WI38 (cell line): ENCODE results near the gene ERH.

Experiments
- H3K4me3 ChIP-seq: 2 replicates; pipeline ENCODE4 v1.5.1; 2011; ENCODE audit warnings: low read depth, mild to moderate bottlenecking, control low read depth, low read length
- TF ChIP-seq, protein P1 (sequence below): IDR thresholded peaks from 2 replicates; pipeline ENCODE4 v1.5.1; 2012; ENCODE audit warnings: low read depth, mild to moderate bottlenecking, control low read depth, low read length

Gene ERH

DNA sequence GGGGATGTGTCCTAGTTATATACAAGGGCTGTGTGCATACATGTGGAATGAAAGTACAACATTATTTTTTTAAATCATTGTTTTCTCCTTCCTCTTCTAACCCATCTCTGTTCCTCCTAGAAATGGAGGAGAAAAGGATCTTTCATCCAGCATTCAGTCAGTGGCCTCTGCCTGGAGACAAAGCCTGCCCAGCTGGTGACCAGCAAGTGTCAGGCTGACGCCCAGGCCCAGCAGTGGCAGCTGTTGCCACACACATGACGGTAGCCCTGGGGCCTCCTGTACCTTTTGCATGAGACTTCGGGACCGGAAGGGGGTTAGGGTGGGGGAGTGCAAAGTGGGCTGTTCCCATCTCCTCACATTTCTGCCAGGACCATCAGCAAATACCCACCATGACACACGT is 46.2 kb downstream of the ERH start:
- H3K4me3 ChIP-seq, result no peak overlapping the region
- TF ChIP-seq, protein P1, sequence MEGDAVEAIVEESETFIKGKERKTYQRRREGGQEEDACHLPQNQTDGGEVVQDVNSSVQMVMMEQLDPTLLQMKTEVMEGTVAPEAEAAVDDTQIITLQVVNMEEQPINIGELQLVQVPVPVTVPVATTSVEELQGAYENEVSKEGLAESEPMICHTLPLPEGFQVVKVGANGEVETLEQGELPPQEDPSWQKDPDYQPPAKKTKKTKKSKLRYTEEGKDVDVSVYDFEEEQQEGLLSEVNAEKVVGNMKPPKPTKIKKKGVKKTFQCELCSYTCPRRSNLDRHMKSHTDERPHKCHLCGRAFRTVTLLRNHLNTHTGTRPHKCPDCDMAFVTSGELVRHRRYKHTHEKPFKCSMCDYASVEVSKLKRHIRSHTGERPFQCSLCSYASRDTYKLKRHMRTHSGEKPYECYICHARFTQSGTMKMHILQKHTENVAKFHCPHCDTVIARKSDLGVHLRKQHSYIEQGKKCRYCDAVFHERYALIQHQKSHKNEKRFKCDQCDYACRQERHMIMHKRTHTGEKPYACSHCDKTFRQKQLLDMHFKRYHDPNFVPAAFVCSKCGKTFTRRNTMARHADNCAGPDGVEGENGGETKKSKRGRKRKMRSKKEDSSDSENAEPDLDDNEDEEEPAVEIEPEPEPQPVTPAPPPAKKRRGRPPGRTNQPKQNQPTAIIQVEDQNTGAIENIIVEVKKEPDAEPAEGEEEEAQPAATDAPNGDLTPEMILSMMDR, result no peak

DNA sequence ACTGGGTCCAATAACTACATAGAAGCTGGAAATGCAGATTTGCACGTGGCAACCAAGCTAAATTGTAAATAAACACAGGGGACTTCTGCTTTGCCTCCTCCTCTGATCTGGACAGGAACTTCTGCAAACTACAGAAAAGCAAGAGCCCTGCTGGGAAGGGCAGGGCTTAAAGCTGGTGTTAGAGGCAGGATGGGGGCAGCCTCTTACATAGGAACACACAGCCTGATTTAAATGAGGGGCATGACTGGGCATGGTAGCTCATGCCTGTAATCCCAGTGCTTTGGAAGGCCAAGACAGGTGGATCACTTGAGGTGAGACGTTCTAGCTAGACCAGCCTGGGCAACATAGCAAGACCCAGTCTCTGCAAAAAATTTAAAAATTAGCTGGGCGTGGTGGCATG is 46.7 kb downstream of the ERH start:
- H3K4me3 ChIP-seq, result no peak overlapping the region
- TF ChIP-seq, protein P1, result no peak

DNA sequence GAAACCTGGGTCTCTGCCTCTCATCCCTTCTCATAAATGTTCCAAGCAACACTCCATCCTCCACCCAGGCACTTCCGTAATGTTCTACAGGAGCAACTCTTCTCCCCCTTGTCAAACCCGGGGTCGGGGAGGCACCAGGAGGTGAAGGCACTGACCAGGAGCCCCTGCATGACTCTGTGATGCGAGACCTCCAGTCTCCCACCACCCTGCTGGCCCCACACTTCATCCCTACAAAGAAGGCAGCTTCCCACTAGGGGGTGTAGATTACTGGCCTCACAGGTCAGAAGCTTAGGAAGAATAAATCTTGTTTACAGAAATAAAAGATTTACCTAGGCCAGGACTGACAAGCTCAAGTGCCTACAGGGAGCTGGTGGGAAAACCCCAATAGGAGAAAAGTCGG is 47.2 kb downstream of the ERH start:
- TF ChIP-seq, protein P1, result no peak
- no peak overlapping the region for H3K4me3 ChIP-seq

DNA sequence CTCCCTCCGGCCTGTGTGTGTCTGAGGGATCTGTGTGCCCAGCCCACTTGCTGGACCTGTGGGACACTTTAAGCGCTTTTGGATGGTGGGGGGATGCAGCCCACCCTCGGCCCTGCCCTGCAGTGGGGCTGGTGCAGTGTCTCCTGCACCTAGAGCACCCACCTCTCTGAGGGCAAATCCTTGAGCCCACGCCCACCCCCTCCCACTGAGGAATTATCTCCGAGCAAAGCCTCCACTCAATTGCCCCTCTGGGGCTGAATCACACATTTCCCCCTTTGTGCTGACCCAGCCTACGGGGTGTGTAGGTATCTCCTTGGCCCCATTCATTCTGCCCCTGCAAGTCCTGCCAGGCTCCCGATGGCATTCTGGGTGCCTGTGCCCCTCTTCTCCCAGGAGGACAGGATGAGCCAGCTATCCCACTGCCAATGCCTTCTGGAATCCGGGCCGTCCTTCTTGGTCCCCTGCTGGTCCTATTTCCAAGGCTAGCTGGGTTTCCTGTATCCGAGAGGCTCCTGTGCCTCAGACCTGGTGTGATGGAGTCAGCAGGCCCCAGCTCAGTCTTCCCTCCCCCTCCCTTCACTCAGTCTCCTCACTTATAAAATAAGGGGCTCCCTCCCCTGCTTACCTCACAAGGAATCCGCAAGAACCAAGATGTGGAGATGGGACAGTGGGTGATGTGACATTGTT is 48.9 kb downstream of the ERH start:
- no peak overlapping the region for H3K4me3 ChIP-seq
- TF ChIP-seq, protein P1, result no peak

DNA sequence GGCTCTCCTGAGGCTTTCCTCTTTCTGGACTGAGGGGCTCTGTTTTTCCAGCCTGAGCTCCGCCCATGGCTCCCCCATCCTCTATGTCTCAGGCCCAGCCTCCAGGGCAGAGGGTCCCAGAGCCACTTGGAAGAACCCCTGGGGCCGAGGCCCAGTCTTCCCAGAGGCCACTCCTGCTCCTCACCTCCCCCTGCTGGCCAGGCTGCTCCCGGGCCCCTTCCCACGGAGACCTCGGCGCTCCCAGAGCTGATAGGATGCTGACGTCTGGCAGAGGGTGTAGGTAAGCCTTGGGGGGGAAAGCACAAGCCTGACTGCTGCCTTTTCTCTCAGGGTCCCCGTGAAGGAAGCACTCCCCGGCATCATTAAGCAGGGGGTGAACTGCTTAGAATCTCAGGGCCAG is 51.4 kb downstream of the ERH start:
- H3K4me3 ChIP-seq, result no peak overlapping the region

DNA sequence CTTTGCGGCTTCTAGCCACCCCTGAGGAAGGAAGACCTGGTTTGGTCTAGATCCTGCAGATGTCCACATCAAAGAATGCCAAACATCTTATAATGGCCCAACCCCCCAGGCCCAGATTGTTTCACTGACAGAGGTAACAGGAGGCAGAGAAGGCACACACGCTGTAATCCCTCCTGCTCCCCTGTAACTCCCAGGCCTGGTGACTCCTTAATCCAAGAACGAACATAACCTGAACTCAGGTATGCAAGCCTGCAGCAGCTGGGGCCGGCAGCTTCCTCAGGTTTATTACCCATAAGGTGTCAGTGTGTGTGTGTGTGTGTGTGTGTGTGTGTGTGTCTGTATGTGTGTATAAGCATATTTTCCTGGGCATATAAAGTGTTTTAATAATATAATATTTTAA is 52.7 kb downstream of the ERH start:
- TF ChIP-seq, protein P1, result no peak
- H3K4me3 ChIP-seq, result no peak overlapping the region

More for the DNA sequence above, 51.4 kb downstream of the ERH start:
- TF ChIP-seq, protein P1, result peak; percentile 73

DNA sequence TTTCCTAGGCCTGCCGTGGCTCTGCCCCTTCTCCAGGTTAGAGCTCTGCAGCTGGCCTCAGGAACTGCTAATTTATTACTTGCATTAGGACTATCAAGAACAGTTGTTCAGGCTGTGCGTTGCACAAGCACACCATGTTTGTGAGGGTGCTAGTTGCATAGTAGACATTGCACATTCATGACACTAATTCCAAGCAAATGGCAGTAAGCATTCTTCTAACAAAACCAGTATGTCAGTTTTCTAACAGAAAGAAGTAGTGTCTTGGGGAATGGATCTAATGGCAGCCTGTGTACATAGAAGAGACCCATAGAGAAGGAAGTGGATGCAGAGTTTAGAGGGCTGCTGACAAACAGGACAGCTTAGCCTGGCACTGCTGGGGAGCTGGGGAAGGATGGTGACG is 53.9 kb downstream of the ERH start:
- H3K4me3 ChIP-seq, result no peak overlapping the region
- TF ChIP-seq, protein P1, result no peak
